H1 (cell line): ENCODE results near the gene SP4. TPM values are rescaled to one million over a fixed set of nuclear protein-coding genes. Genes with fewer than 3 reads are reported as not detected.

Experiments used
- CTCF ChIA-PET: fragments of 300-600 bp; sonication (Branson Sonifier 250); formaldehyde crosslinking; loops from one replicate; lab custom pipeline; 2021; ENCODE audit not compliant: partially characterized antibody; lab: Charles Lee
- POLR2A ChIA-PET: fragments of 300-600 bp; sonication (Branson Sonifier 250); formaldehyde crosslinking; loops from one replicate; lab custom pipeline; 2021; ENCODE audit warnings: inconsistent platforms; ENCODE audit not compliant: partially characterized antibody; lab: Charles Lee
- DNase-seq, 2 experiments: peaks; one replicate each; pipeline versions ENCODE4 v3.0.0 to v3.0.0-alpha.2; 2010 to 2022; ENCODE audit warnings: low spot score in 2 of 2, low read depth in 1 of 2, mixed read lengths in 1 of 2
- FAIRE-seq: peaks from 2 replicates; lab custom pipeline; 2011; peaks lifted over from hg19 to GRCh38; lab: Jason Lieb, UNC
- H2AFZ ChIP-seq: 2 replicates; pipeline ENCODE4 v1.8.1; 2012; ENCODE audit warnings: low read length, inconsistent platforms
- H2AK5ac ChIP-seq: 2 replicates; pipeline ENCODE4 v1.6.1; 2013; ENCODE audit warnings: low read depth, low read length
- H2BK120ac ChIP-seq: replicated peaks from 2 replicates; pipeline ENCODE3; 2013; ENCODE audit warnings: low read depth, low read length, inconsistent platforms
- H2BK12ac ChIP-seq: 2 replicates; pipeline ENCODE4 v1.6.1; 2013; ENCODE audit warnings: low read depth, low read length
- H2BK15ac ChIP-seq: 2 replicates; pipeline ENCODE4 v1.6.1; 2013; ENCODE audit warnings: low read length
- H2BK20ac ChIP-seq: 2 replicates; pipeline ENCODE4 v1.6.1; 2013; ENCODE audit warnings: low read length
- H2BK5ac ChIP-seq: 2 replicates; pipeline ENCODE4 v1.6.1; 2013; ENCODE audit warnings: low read depth, low read length
- H3K14ac ChIP-seq: 2 replicates; pipeline ENCODE4 v1.6.1; 2013; ENCODE audit warnings: inconsistent platforms; ENCODE audit not compliant: insufficient read length
- H3K18ac ChIP-seq: 2 replicates; pipeline ENCODE4 v1.6.1; 2013; ENCODE audit warnings: low read length; ENCODE audit errors: extremely low read depth
- H3K23ac ChIP-seq: 2 replicates; pipeline ENCODE4 v1.6.1; 2013; ENCODE audit warnings: inconsistent platforms; ENCODE audit not compliant: insufficient read length
- H3K23me2 ChIP-seq: 2 replicates; pipeline ENCODE4 v1.6.1; 2013; ENCODE audit warnings: low read depth, low read length
- H3K27ac ChIP-seq: 2 replicates; pipeline ENCODE4 v1.6.1; 2011; ENCODE audit warnings: low read depth, low read length, inconsistent platforms
- H3K27me3 ChIP-seq, 4 experiments: replicated peaks in 1 of 4; 1 replicate in 1 of 4; 2 replicates in 3 of 4; pipeline versions ENCODE4 v1.6.1 to v1.8.1; 2011 to 2013; ENCODE audit warnings: low read length in 3 of 4, mild to moderate bottlenecking in 3 of 4, inconsistent platforms in 2 of 4, mixed read lengths in 2 of 4, moderate library complexity in 1 of 4; ENCODE audit not compliant: control insufficient read depth in 3 of 4, insufficient read depth in 3 of 4; ENCODE audit errors: extremely low read depth in 1 of 4
- H3K36me3 ChIP-seq, 4 experiments: 2 replicates each; pipeline versions ENCODE4 v1.6.1 to v1.8.1; 2011 to 2013; ENCODE audit warnings: mild to moderate bottlenecking in 4 of 4, low read length in 3 of 4, moderate library complexity in 2 of 4, control low read depth in 1 of 4, inconsistent platforms in 1 of 4; ENCODE audit not compliant: insufficient read depth in 4 of 4, control insufficient read depth in 2 of 4
- H3K4ac ChIP-seq: replicated peaks from 2 replicates; pipeline ENCODE3; 2013; ENCODE audit warnings: low read length, low read depth, mixed read lengths, inconsistent platforms; ENCODE audit not compliant: insufficient read length
- H3K4me1 ChIP-seq, 4 experiments: replicated peaks in 1 of 4; 1 replicate in 1 of 4; 2 replicates in 3 of 4; pipeline versions ENCODE4 v1.6.1 to v1.8.1; 2011 to 2013; ENCODE audit warnings: low read length in 3 of 4, inconsistent platforms in 2 of 4, mixed read lengths in 1 of 4; ENCODE audit not compliant: insufficient read depth in 4 of 4, control insufficient read depth in 3 of 4
- H3K4me2 ChIP-seq, 2 experiments: 2 replicates each; pipeline versions ENCODE4 v1.6.1 to v1.8.1; 2011 to 2013; ENCODE audit warnings: low read depth in 2 of 2, low read length in 2 of 2, control low read depth in 1 of 2, inconsistent platforms in 1 of 2, mild to moderate bottlenecking in 1 of 2; ENCODE audit not compliant: insufficient read depth in 1 of 2
- H3K4me3 ChIP-seq, 4 experiments: fragments of 200-600, 300-600 bp in 1 of 4; sonication (generic), shearing (Covaris generic), sonication (Bioruptor Twin) in 1 of 4; 2 replicates each; pipeline versions ENCODE4 v1.5.1 to v1.8.1; 2011 to 2016; ENCODE audit warnings: low read length in 4 of 4, low read depth in 3 of 4, control low read depth in 2 of 4, inconsistent platforms in 2 of 4, mild to moderate bottlenecking in 2 of 4, mixed read lengths in 1 of 4, moderate library complexity in 1 of 4; ENCODE audit not compliant: insufficient read depth in 2 of 4; ENCODE audit errors: extremely low read depth in 1 of 4
- H3K56ac ChIP-seq: replicated peaks from 2 replicates; pipeline ENCODE3; 2013; ENCODE audit warnings: low read depth, mild to moderate bottlenecking, mixed read lengths, low read length, inconsistent platforms; ENCODE audit not compliant: insufficient read length
- H3K79me1 ChIP-seq: 2 replicates; pipeline ENCODE4 v1.6.1; 2013; ENCODE audit warnings: low read depth, low read length, control low read depth
- H3K79me2 ChIP-seq, 2 experiments: 2 replicates each; pipeline versions ENCODE4 v1.6.1 to v1.8.1; 2012 to 2013; ENCODE audit warnings: low read length in 2 of 2, mild to moderate bottlenecking in 2 of 2, inconsistent platforms in 1 of 2; ENCODE audit not compliant: insufficient read depth in 2 of 2, control insufficient read depth in 1 of 2
- H3K9ac ChIP-seq, 4 experiments: replicated peaks in 1 of 4; 1 replicate in 1 of 4; 2 replicates in 3 of 4; pipeline versions ENCODE4 v1.6.1 to v1.8.1; 2011 to 2013; ENCODE audit warnings: low read depth in 3 of 4, low read length in 3 of 4, control low read depth in 2 of 4, mild to moderate bottlenecking in 2 of 4, moderate library complexity in 2 of 4, inconsistent platforms in 1 of 4; ENCODE audit errors: extremely low read depth in 1 of 4
- H3K9me3 ChIP-seq, 2 experiments: 2 replicates each; pipeline versions ENCODE4 v1.6.1 to v1.8.1; 2012 to 2013; ENCODE audit warnings: mild to moderate bottlenecking in 2 of 2, moderate library complexity in 2 of 2, control low read depth in 1 of 2, inconsistent platforms in 1 of 2, low read depth in 1 of 2, low read length in 1 of 2, mixed read lengths in 1 of 2; ENCODE audit not compliant: insufficient read depth in 2 of 2
- H4K20me1 ChIP-seq, 2 experiments: replicated peaks in 1 of 2; 2 replicates each; pipeline versions ENCODE3 to v1.8.1; 2011 to 2013; ENCODE audit warnings: inconsistent platforms in 2 of 2, low read length in 2 of 2, mild to moderate bottlenecking in 1 of 2; ENCODE audit not compliant: insufficient read depth in 2 of 2, control insufficient read depth in 1 of 2
- H4K5ac ChIP-seq: 2 replicates; pipeline ENCODE4 v1.6.1; 2013; ENCODE audit warnings: low read length, low read depth, mixed read lengths, inconsistent platforms; ENCODE audit not compliant: insufficient read length
- H4K8ac ChIP-seq: 2 replicates; pipeline ENCODE4 v1.8.0; 2013; ENCODE audit warnings: mild to moderate bottlenecking, moderate library complexity, low read length, inconsistent platforms; ENCODE audit not compliant: insufficient read depth; ENCODE audit errors: extremely low read depth
- H4K91ac ChIP-seq: replicated peaks from 2 replicates; pipeline ENCODE3; 2013; ENCODE audit warnings: low read length, mixed read lengths, inconsistent platforms; ENCODE audit not compliant: insufficient read length
- BACH1 ChIP-seq: IDR thresholded peaks from 2 replicates; pipeline ENCODE4 v1.6.1; 2012; ENCODE audit warnings: low read length, improper control_type of control experiment
- CEBPB ChIP-seq: IDR thresholded peaks from 2 replicates; pipeline ENCODE4 v1.6.1; 2012; ENCODE audit warnings: low read depth, low read length
- JUN ChIP-seq: IDR thresholded peaks from 2 replicates; pipeline ENCODE4 v1.6.1; 2011; ENCODE audit warnings: low read depth, mild to moderate bottlenecking, improper control_type of control experiment, low read length
- KDM4A ChIP-seq: IDR thresholded peaks from one replicate; pipeline ENCODE4 v1.7.1; 2012; ENCODE audit warnings: low read depth, mild to moderate bottlenecking, moderate library complexity, low read length, inconsistent platforms; ENCODE audit not compliant: severe bottlenecking
- POLR2A ChIP-seq, 2 experiments: IDR thresholded peaks; 1 replicate in 1 of 2; 2 replicates in 1 of 2; pipeline ENCODE4 v1.6.1; 2011; ENCODE audit warnings: low read depth in 2 of 2, low read length in 2 of 2, mild to moderate bottlenecking in 2 of 2; ENCODE audit errors: control extremely low read depth in 1 of 2
- SIX5 ChIP-seq: IDR thresholded peaks from 2 replicates; pipeline ENCODE4 v1.6.1; 2011; ENCODE audit warnings: mild to moderate bottlenecking, low read depth, low read length
- SP1 ChIP-seq: IDR thresholded peaks from 2 replicates; pipeline ENCODE4 v1.6.1; 2011; ENCODE audit warnings: low read depth, low read length
- SP4 ChIP-seq: IDR thresholded peaks from 2 replicates; pipeline ENCODE4 v1.6.1; 2012; ENCODE audit warnings: low read length, inconsistent platforms
- TAF1 ChIP-seq: IDR thresholded peaks from 2 replicates; pipeline ENCODE4 v1.6.1; 2011; ENCODE audit warnings: mild to moderate bottlenecking, low read depth, low read length
- WGBS, 2 experiments: shearing (Covaris generic) in 1 of 2; methylation state at CpG; one replicate each; pipeline versions ENCODE4 v1.1.6 to v1.1.7; 2013 to 2015; ENCODE audit warnings: low lambda C conversion rate in 2 of 2, mixed read lengths in 2 of 2, inconsistent platforms in 1 of 2, low coverage in 1 of 2, missing lambda C conversion rate in 1 of 2; ENCODE audit not compliant: insufficient replicate concordance in 2 of 2, insufficient coverage in 1 of 2, insufficient read length in 1 of 2; ENCODE audit errors: extremely low coverage in 1 of 2, missing lambda C conversion rate in 1 of 2; 5-methylcytosine and 5-hydroxymethylcytosine counted together
- polyA plus RNA-seq, 7 experiments: library from polyadenylated mRNA; depleted of rRNA in 3 of 7; stranded (reverse) in 5 of 7; unstranded in 2 of 7; fragments of >200 nt in 5 of 7; fragments of 200-250 nt in 2 of 7; gene quantifications; 1 replicate in 5 of 7; 2 replicates in 1 of 7; 4 replicates in 1 of 7; pipeline versions ENCODE4 v1.2.1 to v1.2.3, GENCODE V29; 2011 to 2013; ENCODE audit warnings: missing spikeins in 2 of 7, mixed read lengths in 2 of 7
- total RNA-seq: library from RNA; stranded (reverse); fragmentation: NEBNext Ultra II Directional; extraction: Animal tissue kit (Norgen Biotek cat#: 25700); gene quantifications from 2 replicates; pipeline ENCODE4 v1.2.1, GENCODE V29; 2021
- TF ChIP-seq, protein P1 (sequence below), 3 experiments: IDR thresholded peaks; 1 replicate in 2 of 3; 2 replicates in 1 of 3; pipeline versions ENCODE4 v1.5.1 to v1.6.1; 2011; ENCODE audit warnings: low read length in 3 of 3, mild to moderate bottlenecking in 3 of 3, inconsistent platforms in 2 of 3, low read depth in 1 of 3, moderate library complexity in 1 of 3; ENCODE audit not compliant: insufficient read depth in 1 of 3; ENCODE audit errors: control extremely low read depth in 1 of 3

SP4 gene
- total and polyA plus RNA-seq, 2 of the 8 experiments (the other 6 are each of a cell fraction or from before 2014, with no cell fraction given), result 10.0 to 24.0 TPM

DNA sequence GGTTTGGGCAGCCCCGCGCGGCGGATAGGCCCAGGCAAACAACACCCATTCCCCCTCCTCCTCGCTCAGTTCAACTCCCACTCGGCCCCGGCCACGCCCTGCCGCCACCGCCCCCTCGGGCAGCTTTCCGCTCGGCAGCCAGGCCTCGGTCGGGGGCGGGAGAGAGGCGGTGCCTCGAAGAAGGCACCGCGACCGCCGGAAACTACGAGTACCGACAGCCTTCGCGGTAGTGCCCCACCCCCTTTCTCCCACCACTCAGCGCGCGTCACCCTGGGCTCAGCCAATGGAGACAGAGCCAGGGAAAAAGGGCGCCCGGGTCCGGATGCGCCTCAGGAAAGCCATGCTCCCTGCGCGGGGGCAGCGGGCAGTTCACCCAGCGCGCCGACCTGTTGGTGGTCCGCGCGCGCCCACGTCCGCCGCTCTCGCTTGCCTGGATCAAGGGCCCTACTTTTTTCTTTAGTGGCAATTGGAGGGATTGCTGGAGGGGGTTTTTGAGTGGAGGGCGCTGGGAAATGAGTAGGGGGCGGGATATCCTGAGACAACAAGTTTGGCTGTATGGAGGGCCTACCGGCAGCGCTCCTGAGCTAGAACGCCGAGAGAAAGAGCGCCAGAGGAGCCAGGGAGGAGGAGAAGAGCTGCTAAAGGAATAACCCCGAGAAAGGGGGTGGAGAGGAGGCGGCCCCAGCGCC lies 557 bp upstream of the SP4 start:
- peak overlapping the region; percentile 92 for H3K27ac ChIP-seq
- 1% methylated on average over 22 of the region's 57 CpGs; no CpG with 5 or more reads in 1 of the 2 experiments for WGBS, 2 experiments
- no peak overlapping the region for H3K14ac ChIP-seq
- no peak for FAIRE-seq
- H2BK20ac ChIP-seq, result no peak overlapping the region
- peak overlapping the region; percentile 68 to 97 (median 85) for H3K4me3 ChIP-seq
- H3K4me2 ChIP-seq, result peak overlapping the region; percentile 86 to 100
- H2AFZ ChIP-seq, result no peak overlapping the region
- peak overlapping the region; percentile 92 for H4K5ac ChIP-seq
- CTCF ChIA-PET, result interaction anchor here (0.9 to 1.5 kb wide), 5 partner anchors 13 to 174 kb away, joined by 3 to 6 read pairs (median 3); no protein-coding TSS in a partner anchor
- peaks cover 13% of the 10 kb centered on the region for H3K23me2 ChIP-seq
- H4K8ac ChIP-seq, result peak overlapping the region; percentile 98; the same call in 1 of the 2 replicates
- H2AK5ac ChIP-seq, result peak overlapping the region; percentile 82; the same call in 1 of the 2 replicates
- H3K36me3 ChIP-seq, result peaks cover 5 to 22% (median 7%) of the 10 kb centered on the region in 4 experiments; a peak in 7 of 8 replicates
- H3K23ac ChIP-seq, result no peak overlapping the region
- no peaks in the 10 kb centered on the region for H3K9me3 ChIP-seq
- POLR2A ChIA-PET, result interaction anchor here (0.7 to 3.2 kb wide), 43 partner anchors 9 to 605 kb away, joined by 3 to 19 read pairs (median 4); partner anchors contain the start of gene CDCA7L
- H3K4ac ChIP-seq, result peak overlapping the region; percentile 65
- no peaks in the 10 kb centered on the region for H3K27me3 ChIP-seq
- 0 out of 2 replicates have a peak overlapping the region, but pooled peaks have one; percentile 60 for H2BK12ac ChIP-seq
- peak; percentile 96 for DNase-seq
- H3K4me1 ChIP-seq, result peaks cover 10 to 23% (median 21%) of the 10 kb centered on the region in 4 experiments
- H2BK120ac ChIP-seq, result no peak overlapping the region
- H4K20me1 ChIP-seq, result peaks cover 0 to 8% of the 10 kb centered on the region in 2 experiments
- H3K56ac ChIP-seq, result peak overlapping the region; percentile 92
- H2BK15ac ChIP-seq, result no peak overlapping the region
- H3K79me1 ChIP-seq, result peaks cover 3% of the 10 kb centered on the region; the same call in 1 of the 2 replicates
- H3K9ac ChIP-seq, result peak overlapping the region; percentile 85 to 97 (median 88)
- H3K79me2 ChIP-seq, result peaks cover 7 to 38% of the 10 kb centered on the region in 2 experiments
- peak overlapping the region; percentile 95 for H2BK5ac ChIP-seq
- H4K91ac ChIP-seq, result peak overlapping the region; percentile 77
- peak overlapping the region; percentile 86; the same call in 1 of the 2 replicates for H3K18ac ChIP-seq
- TF ChIP-seq KDM4A (peak; percentile 51), POLR2A (IDR thresholded peaks at IDR 0.05; ENCODE audit: control extremely low read depth in 1 of 2, low read depth in 2 of 2, low read length in 2 of 2) (peak; percentile 86 to 94), BACH1 (peak; percentile 39; the same call in 1 of the 2 replicates), CEBPB (no peak), SIX5 (peak; percentile 65), TAF1 (peak; percentile 83), JUN (no peak), SP4 (peak; percentile 57; the same call in 1 of the 2 replicates), SP1 (peak; percentile 56; the same call in 1 of the 2 replicates)
- TF ChIP-seq, protein P1, sequence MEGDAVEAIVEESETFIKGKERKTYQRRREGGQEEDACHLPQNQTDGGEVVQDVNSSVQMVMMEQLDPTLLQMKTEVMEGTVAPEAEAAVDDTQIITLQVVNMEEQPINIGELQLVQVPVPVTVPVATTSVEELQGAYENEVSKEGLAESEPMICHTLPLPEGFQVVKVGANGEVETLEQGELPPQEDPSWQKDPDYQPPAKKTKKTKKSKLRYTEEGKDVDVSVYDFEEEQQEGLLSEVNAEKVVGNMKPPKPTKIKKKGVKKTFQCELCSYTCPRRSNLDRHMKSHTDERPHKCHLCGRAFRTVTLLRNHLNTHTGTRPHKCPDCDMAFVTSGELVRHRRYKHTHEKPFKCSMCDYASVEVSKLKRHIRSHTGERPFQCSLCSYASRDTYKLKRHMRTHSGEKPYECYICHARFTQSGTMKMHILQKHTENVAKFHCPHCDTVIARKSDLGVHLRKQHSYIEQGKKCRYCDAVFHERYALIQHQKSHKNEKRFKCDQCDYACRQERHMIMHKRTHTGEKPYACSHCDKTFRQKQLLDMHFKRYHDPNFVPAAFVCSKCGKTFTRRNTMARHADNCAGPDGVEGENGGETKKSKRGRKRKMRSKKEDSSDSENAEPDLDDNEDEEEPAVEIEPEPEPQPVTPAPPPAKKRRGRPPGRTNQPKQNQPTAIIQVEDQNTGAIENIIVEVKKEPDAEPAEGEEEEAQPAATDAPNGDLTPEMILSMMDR (IDR thresholded peaks at IDR 0.05; ENCODE audit: control extremely low read depth in 1 of 3, insufficient read depth in 1 of 3, low read depth in 1 of 3, low read length in 3 of 3), result peak in 2 of 3 experiments; percentile 0 to 15; a peak in 2 of 4 replicates
